ENCODE data around the gene KIAA1549. TPM values are rescaled to one million over a fixed set of nuclear protein-coding genes. Genes with fewer than 3 reads are reported as not detected.

KIAA1549 gene
- polyA plus RNA-seq, 3 donors: 13.1 to 15.3 (median 13.6) TPM

GRCh38 chr7:138890499-138891445 lies 90.4 kb downstream of the KIAA1549 start:
- peak in 2 of 11 donors; percentile 17 to 18 for DNase-seq (ENCODE audit: extremely low read depth in 1 of 11, low read depth in 9 of 11, low spot score in 4 of 11)

GRCh38 chr7:138889582-138890498 lies 91.3 kb downstream of the KIAA1549 start:
- DNase-seq (ENCODE audit: extremely low read depth in 1 of 11, low read depth in 9 of 11, low spot score in 4 of 11): no peak

- no peak for DNase-seq (ENCODE audit: extremely low read depth in 1 of 11, low read depth in 9 of 11, low spot score in 4 of 11)
Observed at GRCh38 chr7:138887872-138888656, 93.1 kb downstream of the KIAA1549 start.

GRCh38 chr7:138887085-138887710 lies 94.0 kb downstream of the KIAA1549 start:
- DNase-seq (ENCODE audit: extremely low read depth in 1 of 11, low read depth in 9 of 11, low spot score in 4 of 11): no peak

- DNase-seq (ENCODE audit: extremely low read depth in 1 of 11, low read depth in 9 of 11, low spot score in 4 of 11): peak in 10 of 11 donors; percentile 38 to 77 (median 58)
Observed at GRCh38 chr7:138886501-138886917, 94.7 kb downstream of the KIAA1549 start.

- no peak for DNase-seq (ENCODE audit: extremely low read depth in 1 of 11, low read depth in 9 of 11, low spot score in 4 of 11)
Observed at GRCh38 chr7:138885383-138886147, 95.6 kb downstream of the KIAA1549 start.

- DNase-seq (ENCODE audit: extremely low read depth in 1 of 11, low read depth in 9 of 11, low spot score in 4 of 11): no peak
Observed at GRCh38 chr7:138882249-138882648, 98.9 kb downstream of the KIAA1549 start.

- DNase-seq (ENCODE audit: extremely low read depth in 1 of 11, low read depth in 9 of 11, low spot score in 4 of 11): no peak
Observed at GRCh38 chr7:138881579-138882188, 99.5 kb downstream of the KIAA1549 start.

- DNase-seq (ENCODE audit: extremely low read depth in 1 of 11, low read depth in 9 of 11, low spot score in 4 of 11): no peak
Observed at GRCh38 chr7:138880881-138881578, 100.2 kb downstream of the KIAA1549 start.

GRCh38 chr7:138879356-138879755 lies 101.8 kb downstream of the KIAA1549 start:
- no peak for DNase-seq (ENCODE audit: extremely low read depth in 1 of 11, low read depth in 9 of 11, low spot score in 4 of 11)

GRCh38 chr7:138878856-138879255 lies 102.3 kb downstream of the KIAA1549 start:
- DNase-seq (ENCODE audit: extremely low read depth in 1 of 11, low read depth in 9 of 11, low spot score in 4 of 11): no peak

GRCh38 chr7:138878051-138878450 lies 103.1 kb downstream of the KIAA1549 start:
- DNase-seq (ENCODE audit: extremely low read depth in 1 of 11, low read depth in 9 of 11, low spot score in 4 of 11): no peak

- no peak for DNase-seq (ENCODE audit: extremely low read depth in 1 of 11, low read depth in 9 of 11, low spot score in 4 of 11)
Observed at GRCh38 chr7:138876326-138876725, 104.9 kb downstream of the KIAA1549 start.

- DNase-seq (ENCODE audit: extremely low read depth in 1 of 11, low read depth in 9 of 11, low spot score in 4 of 11): no peak
Observed at GRCh38 chr7:138875794-138876193, 105.4 kb downstream of the KIAA1549 start.

- no peak for DNase-seq (ENCODE audit: extremely low read depth in 1 of 11, low read depth in 9 of 11, low spot score in 4 of 11)
Observed at GRCh38 chr7:138873220-138873892, 107.8 kb downstream of the KIAA1549 start.

- DNase-seq (ENCODE audit: extremely low read depth in 1 of 11, low read depth in 9 of 11, low spot score in 4 of 11): no peak
Observed at GRCh38 chr7:138872576-138872975, 108.6 kb downstream of the KIAA1549 start.
